Fibroblast of lung (primary cell): Measurements from ENCODE around the gene KCNMB4.
"Not testable (repeated sequence)": the region's sequence is repeated elsewhere in the genome, so short reads cannot be mapped to it uniquely, and the experiment has no call there.

Source experiments
- EZH2 ChIP-seq: IDR thresholded peaks from 2 replicates; pipeline ENCODE4 v1.5.1; 2012; ENCODE audit warnings: low read length, control low read depth, mild to moderate bottlenecking; ENCODE audit errors: missing control alignments
- TF ChIP-seq, protein P1 (sequence below), 2 donors: IDR thresholded peaks in 1 of 2; conservative IDR thresholded peaks in 1 of 2; 1 replicate in 1 of 2; 2 replicates in 1 of 2; pipeline ENCODE4 v1.5.1; 2011 to 2012; ENCODE audit warnings: low read length in 2 of 2, control low read depth in 1 of 2, inconsistent platforms in 1 of 2, low read depth in 1 of 2, mild to moderate bottlenecking in 1 of 2

DNA sequence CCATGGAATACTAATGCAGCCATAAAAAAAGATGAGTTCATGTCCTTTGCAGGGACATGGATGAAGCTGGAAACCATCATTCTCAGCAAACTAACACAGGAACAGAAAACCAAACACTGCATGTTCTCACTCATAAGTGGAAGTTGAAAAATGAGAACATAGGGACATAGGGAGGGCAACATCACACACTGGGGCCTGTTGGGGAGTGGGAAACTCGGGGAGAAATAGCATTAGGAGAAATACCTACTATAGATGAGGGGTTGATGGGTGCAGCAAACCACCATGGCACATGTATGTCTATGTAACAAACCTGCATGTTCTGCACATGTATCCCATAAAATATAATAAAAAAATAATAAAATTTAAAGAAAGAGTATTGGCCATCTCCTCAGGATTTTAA is 26.5 kb downstream of the KCNMB4 start:
- TF ChIP-seq, protein P1, sequence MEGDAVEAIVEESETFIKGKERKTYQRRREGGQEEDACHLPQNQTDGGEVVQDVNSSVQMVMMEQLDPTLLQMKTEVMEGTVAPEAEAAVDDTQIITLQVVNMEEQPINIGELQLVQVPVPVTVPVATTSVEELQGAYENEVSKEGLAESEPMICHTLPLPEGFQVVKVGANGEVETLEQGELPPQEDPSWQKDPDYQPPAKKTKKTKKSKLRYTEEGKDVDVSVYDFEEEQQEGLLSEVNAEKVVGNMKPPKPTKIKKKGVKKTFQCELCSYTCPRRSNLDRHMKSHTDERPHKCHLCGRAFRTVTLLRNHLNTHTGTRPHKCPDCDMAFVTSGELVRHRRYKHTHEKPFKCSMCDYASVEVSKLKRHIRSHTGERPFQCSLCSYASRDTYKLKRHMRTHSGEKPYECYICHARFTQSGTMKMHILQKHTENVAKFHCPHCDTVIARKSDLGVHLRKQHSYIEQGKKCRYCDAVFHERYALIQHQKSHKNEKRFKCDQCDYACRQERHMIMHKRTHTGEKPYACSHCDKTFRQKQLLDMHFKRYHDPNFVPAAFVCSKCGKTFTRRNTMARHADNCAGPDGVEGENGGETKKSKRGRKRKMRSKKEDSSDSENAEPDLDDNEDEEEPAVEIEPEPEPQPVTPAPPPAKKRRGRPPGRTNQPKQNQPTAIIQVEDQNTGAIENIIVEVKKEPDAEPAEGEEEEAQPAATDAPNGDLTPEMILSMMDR (conservative IDR thresholded peaks at IDR 0.05 in 1 of 2, IDR thresholded peaks at IDR 0.05 in 1 of 2; ENCODE audit: low read depth in 1 of 2, low read length in 2 of 2): not testable (repeated sequence)
- TF ChIP-seq EZH2: not testable (repeated sequence)
